ENCODE data around the gene SLC16A9.
A peak's percentile ranks its signal among the peaks of the same experiment; 100 is the strongest.

Gene SLC16A9

DNA sequence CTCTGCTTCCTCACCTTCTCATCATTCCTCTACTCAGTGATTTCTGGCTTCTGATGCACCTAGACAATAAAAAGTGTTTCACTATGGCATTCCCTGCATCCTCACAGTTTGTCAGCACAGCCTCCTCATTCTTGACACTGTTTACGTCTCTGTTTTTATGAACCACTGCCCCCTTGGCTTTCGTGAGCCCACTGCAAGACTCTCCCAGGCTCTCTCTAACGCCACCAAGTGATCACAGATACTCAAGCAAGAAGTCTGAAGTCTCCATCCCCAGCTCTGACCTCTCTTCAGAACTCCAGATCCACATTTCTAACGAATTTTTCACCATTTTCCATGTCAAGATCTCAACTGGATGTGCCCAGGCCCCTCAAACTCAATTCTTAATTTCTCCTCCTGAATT is 8.9 kb downstream of the SLC16A9 start:
- Mint-ChIP-seq H3K27me3 (ENCODE audit: low read depth) (no peaks in the 10 kb centered on the region), H3K4me1 (no peaks in the 10 kb centered on the region), H3K9me3 (no peaks in the 10 kb centered on the region), H3K36me3 (ENCODE audit: low read depth) (peaks cover 14% of the 10 kb centered on the region), H3K27ac (no peak overlapping the region), H3K4me3 (no peak overlapping the region)
- TF ChIP-seq, protein P1, sequence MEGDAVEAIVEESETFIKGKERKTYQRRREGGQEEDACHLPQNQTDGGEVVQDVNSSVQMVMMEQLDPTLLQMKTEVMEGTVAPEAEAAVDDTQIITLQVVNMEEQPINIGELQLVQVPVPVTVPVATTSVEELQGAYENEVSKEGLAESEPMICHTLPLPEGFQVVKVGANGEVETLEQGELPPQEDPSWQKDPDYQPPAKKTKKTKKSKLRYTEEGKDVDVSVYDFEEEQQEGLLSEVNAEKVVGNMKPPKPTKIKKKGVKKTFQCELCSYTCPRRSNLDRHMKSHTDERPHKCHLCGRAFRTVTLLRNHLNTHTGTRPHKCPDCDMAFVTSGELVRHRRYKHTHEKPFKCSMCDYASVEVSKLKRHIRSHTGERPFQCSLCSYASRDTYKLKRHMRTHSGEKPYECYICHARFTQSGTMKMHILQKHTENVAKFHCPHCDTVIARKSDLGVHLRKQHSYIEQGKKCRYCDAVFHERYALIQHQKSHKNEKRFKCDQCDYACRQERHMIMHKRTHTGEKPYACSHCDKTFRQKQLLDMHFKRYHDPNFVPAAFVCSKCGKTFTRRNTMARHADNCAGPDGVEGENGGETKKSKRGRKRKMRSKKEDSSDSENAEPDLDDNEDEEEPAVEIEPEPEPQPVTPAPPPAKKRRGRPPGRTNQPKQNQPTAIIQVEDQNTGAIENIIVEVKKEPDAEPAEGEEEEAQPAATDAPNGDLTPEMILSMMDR (IDR thresholded peaks at IDR 0.05; ENCODE audit: unreplicated experiment in 3 of 3): peak in 1 of 3 experiments; percentile 20

DNA sequence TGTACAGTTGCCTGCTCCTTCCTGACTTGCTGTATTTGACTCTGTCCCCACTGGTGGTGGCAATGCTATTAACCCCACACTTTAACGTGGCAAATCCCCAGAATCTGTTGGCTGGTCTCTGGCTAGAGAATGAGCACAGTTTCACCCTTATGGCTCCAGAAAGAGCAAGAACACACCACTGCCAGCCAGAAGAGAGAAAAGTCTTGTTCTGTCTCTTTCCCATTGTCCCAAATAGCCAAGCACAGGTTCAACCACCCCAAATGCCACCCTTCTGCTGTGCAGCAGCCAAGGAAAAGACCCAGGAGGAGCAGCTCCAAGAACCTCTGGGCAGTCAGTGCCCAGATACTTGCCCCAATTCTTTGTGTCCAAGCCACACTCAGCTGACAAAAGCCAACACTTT is 11.3 kb downstream of the SLC16A9 start:
- H3K27me3 Mint-ChIP-seq (ENCODE audit: low read depth): no peaks in the 10 kb centered on the region
- TF ChIP-seq, protein P1 (IDR thresholded peaks at IDR 0.05; ENCODE audit: unreplicated experiment in 3 of 3): no peak
- no peak overlapping the region for H3K4me3 Mint-ChIP-seq
- H3K27ac Mint-ChIP-seq: no peak overlapping the region
- peaks cover 16% of the 10 kb centered on the region for H3K36me3 Mint-ChIP-seq (ENCODE audit: low read depth)
- no peaks in the 10 kb centered on the region for H3K9me3 Mint-ChIP-seq
- no peaks in the 10 kb centered on the region for H3K4me1 Mint-ChIP-seq

DNA sequence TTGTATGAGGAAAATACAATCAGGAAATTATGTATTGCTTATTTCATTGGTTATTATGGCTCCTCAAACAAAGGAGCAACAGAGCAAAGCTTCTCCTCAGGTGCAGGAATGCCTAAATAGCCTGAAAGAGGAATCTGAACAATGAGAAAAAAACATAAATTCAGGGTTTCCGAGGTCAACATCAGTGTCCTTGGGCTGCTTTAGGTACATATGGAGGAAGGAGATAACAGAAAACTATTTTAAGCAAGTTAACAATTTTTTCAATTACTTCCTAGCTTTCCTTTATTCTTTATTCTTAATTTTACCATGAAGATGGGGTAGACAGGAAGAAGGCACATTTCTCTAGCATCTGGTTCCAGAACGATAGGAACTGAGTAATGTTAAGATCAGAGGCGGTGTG is 14.0 kb downstream of the SLC16A9 start:
- H3K27ac Mint-ChIP-seq: no peak overlapping the region
- H3K36me3 Mint-ChIP-seq (ENCODE audit: low read depth): peaks cover 13% of the 10 kb centered on the region
- no peaks in the 10 kb centered on the region for H3K27me3 Mint-ChIP-seq (ENCODE audit: low read depth)
- no peaks in the 10 kb centered on the region for H3K9me3 Mint-ChIP-seq
- no peak overlapping the region for H3K4me3 Mint-ChIP-seq
- TF ChIP-seq, protein P1 (IDR thresholded peaks at IDR 0.05; ENCODE audit: unreplicated experiment in 3 of 3): no peak
- peaks cover 4% of the 10 kb centered on the region for H3K4me1 Mint-ChIP-seq

DNA sequence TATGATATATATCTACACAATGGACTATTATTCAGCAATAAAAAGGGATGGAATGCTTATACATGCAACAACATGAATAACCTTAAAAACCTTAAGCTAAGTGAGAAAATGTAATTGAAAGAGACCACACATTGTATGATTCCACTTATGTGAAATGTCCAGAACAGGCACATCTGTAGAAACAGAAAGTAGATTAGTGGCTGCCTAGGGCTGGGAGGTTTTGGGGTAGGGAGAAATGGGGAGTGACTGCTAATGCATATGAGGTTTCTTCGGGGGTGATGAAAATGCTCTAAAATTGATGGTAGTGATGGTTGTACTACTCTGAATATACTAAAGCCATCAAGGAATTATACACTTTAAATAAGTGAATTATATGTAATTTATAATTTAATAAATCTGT is 14.7 kb downstream of the SLC16A9 start:
- peaks cover 17% of the 10 kb centered on the region for H3K36me3 Mint-ChIP-seq (ENCODE audit: low read depth)

DNA sequence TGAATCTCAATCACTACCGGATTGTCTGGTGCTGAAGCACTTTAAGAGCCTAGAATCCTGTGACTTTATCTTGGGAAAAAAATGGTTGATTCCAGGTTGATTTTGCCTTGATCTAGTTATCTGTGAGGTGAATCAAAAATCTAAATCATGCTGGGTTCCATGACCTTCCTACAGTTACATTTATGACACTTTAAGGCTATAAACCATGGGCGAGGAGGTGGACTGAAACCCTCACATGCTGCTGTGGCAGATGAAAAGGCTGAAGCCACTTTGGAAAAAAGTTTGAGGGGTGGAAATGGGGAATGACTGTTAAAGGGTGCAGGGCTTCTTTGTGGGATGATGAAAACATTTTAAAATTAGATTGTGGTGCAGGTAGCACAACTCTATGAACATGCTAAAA is 17.5 kb downstream of the SLC16A9 start:
- peaks cover 4% of the 10 kb centered on the region for H3K4me1 Mint-ChIP-seq
- H3K9me3 Mint-ChIP-seq: no peaks in the 10 kb centered on the region
- H3K36me3 Mint-ChIP-seq (ENCODE audit: low read depth): peaks cover 13% of the 10 kb centered on the region
- no peaks in the 10 kb centered on the region for H3K27me3 Mint-ChIP-seq (ENCODE audit: low read depth)
- TF ChIP-seq, protein P1 (IDR thresholded peaks at IDR 0.05; ENCODE audit: unreplicated experiment in 3 of 3): no peak
- H3K4me3 Mint-ChIP-seq: no peak overlapping the region
- H3K27ac Mint-ChIP-seq: no peak overlapping the region

More for the DNA sequence above, 14.7 kb downstream of the SLC16A9 start:
- Mint-ChIP-seq H3K27ac (no peak overlapping the region), H3K9me3 (no peaks in the 10 kb centered on the region), H3K4me1 (peaks cover 4% of the 10 kb centered on the region), H3K27me3 (ENCODE audit: low read depth) (no peaks in the 10 kb centered on the region), H3K4me3 (no peak overlapping the region)
- TF ChIP-seq, protein P1 (IDR thresholded peaks at IDR 0.05; ENCODE audit: unreplicated experiment in 3 of 3): no peak

DNA sequence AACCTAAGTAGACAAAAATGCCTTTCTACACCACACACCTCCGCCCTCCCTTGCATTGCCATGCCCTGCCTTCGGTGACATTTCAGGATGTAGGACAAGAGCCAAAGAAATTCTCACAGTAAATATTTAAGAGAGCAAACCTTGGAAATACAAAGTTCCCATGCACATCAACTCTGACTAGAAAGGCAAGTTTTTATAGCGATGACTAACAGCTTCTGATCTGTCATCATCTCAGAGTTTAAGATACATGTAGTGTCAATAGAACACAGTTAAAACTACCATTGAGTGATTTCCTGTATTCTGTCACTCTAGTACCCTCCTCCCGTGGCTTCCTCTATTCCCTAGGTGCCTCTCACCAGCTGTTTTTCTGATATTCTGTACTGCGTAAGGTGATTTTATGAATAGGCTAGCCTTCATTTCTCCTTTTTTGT is 20.7 kb downstream of the SLC16A9 start:
- peaks cover 8% of the 10 kb centered on the region for H3K4me1 Mint-ChIP-seq
- no peak overlapping the region for H3K27ac Mint-ChIP-seq
- H3K36me3 Mint-ChIP-seq (ENCODE audit: low read depth): peaks cover 10% of the 10 kb centered on the region
- TF ChIP-seq, protein P1 (IDR thresholded peaks at IDR 0.05; ENCODE audit: unreplicated experiment in 3 of 3): no peak
- H3K27me3 Mint-ChIP-seq (ENCODE audit: low read depth): no peaks in the 10 kb centered on the region
- no peak overlapping the region for H3K4me3 Mint-ChIP-seq
- no peaks in the 10 kb centered on the region for H3K9me3 Mint-ChIP-seq
